Right lung (tissue), 5 donors: ENCODE data around the gene GPATCH1. TPM values are rescaled to one million over a fixed set of nuclear protein-coding genes. Genes with fewer than 3 reads are reported as not detected.
"Not testable (repeated sequence)": the region's sequence is repeated elsewhere in the genome, so short reads cannot be mapped to it uniquely, and the experiment has no call there.

Experiments
- DNase-seq, 2 donors: peaks; one replicate each; pipeline ENCODE4 v3.0.0-alpha.2; 2013
- polyA plus RNA-seq, 5 donors: library from polyadenylated mRNA; unstranded; fragments of 120-200 nt; gene quantifications; one replicate each; pipeline versions ENCODE4 v1.2.1 to v1.2.3, GENCODE V29; 2013; ENCODE audit warnings: inconsistent platforms in 1 of 5, low replicate concordance in 1 of 5; ENCODE audit not compliant: insufficient read length in 5 of 5, insufficient read depth in 1 of 5

Gene GPATCH1
- polyA plus RNA-seq, 5 donors: 15.4 to 19.5 (median 17.1) TPM

- DNase-seq: no peak
Observed at GRCh38 chr19:33157906-33158305, 76.9 kb downstream of the GPATCH1 start.

- DNase-seq: no peak
Observed at GRCh38 chr19:33158365-33158764, 77.4 kb downstream of the GPATCH1 start.

- DNase-seq: no peak
Observed at GRCh38 chr19:33159149-33159548, 78.2 kb downstream of the GPATCH1 start.

GRCh38 chr19:33159893-33160292 is 78.9 kb downstream of the GPATCH1 start:
- no peak for DNase-seq

GRCh38 chr19:33161201-33161600 is 80.2 kb downstream of the GPATCH1 start:
- DNase-seq: no peak

GRCh38 chr19:33163481-33163880 is 82.5 kb downstream of the GPATCH1 start:
- no peak for DNase-seq

- not testable (repeated sequence) for DNase-seq
Observed at GRCh38 chr19:33166037-33166436, 85.1 kb downstream of the GPATCH1 start.

GRCh38 chr19:33167438-33167837 is 86.5 kb downstream of the GPATCH1 start:
- no peak for DNase-seq

GRCh38 chr19:33168528-33168927 is 87.5 kb downstream of the GPATCH1 start:
- DNase-seq: no peak

- no peak for DNase-seq
Observed at GRCh38 chr19:33171222-33171795, 90.3 kb downstream of the GPATCH1 start.

- no peak for DNase-seq
Observed at GRCh38 chr19:33171916-33172359, 91.0 kb downstream of the GPATCH1 start.

- DNase-seq: no peak
Observed at GRCh38 chr19:33174186-33174585, 93.2 kb downstream of the GPATCH1 start.

GRCh38 chr19:33175156-33175782 is 94.3 kb downstream of the GPATCH1 start:
- no peak for DNase-seq

- DNase-seq: no peak
Observed at GRCh38 chr19:33175886-33176669, 95.1 kb downstream of the GPATCH1 start.

- peak; percentile 99 for DNase-seq
Observed at GRCh38 chr19:33176670-33177416, 95.9 kb downstream of the GPATCH1 start.

- no peak for DNase-seq
Observed at GRCh38 chr19:33177417-33177979, 96.5 kb downstream of the GPATCH1 start.

Other genes with a start within 250 kb of the GPATCH1 start
- 1 to 10 TPM in 2 of 5 donors, under 1 TPM in 3; 0.85 to 1.5 (median 0.97) TPM for gene SLC7A9, start 211.4 kb upstream of the GPATCH1 start, polyA plus RNA-seq
- gene CEP89, start 109.2 kb upstream of the GPATCH1 start, polyA plus RNA-seq: 10 to 100 TPM; 30.9 to 35.0 (median 32.4) TPM
- 1 to 10 TPM; 3.2 to 4.8 (median 4.4) TPM for gene FAAP24, start 108.9 kb upstream of the GPATCH1 start, polyA plus RNA-seq
- gene RHPN2, start 16.3 kb upstream of the GPATCH1 start, polyA plus RNA-seq: 1 to 10 TPM; 6.2 to 9.2 (median 8.7) TPM
- gene WDR88, start 50.9 kb downstream of the GPATCH1 start, polyA plus RNA-seq: 1 to 10 TPM in 4 of 5 donors, under 1 TPM in 1; 0.94 to 1.7 (median 1.3) TPM
- gene LRP3, start 113.1 kb downstream of the GPATCH1 start, polyA plus RNA-seq: 10 to 100 TPM; 16.3 to 43.4 (median 25.5) TPM
- 1 to 10 TPM in 2 of 5 donors, under 1 TPM in 3; 0.34 to 1.4 (median 0.58) TPM for gene SLC7A10, start 144.7 kb downstream of the GPATCH1 start, polyA plus RNA-seq
- 10 to 100 TPM; 10.7 to 25.9 (median 14.2) TPM for gene CEBPA, start 221.4 kb downstream of the GPATCH1 start, polyA plus RNA-seq